HG02623 (cell line): ENCODE measurements around the gene CRADD.

Experiments used
- ATAC-seq: cut with Tn5 transposase; IDR thresholded peaks from one replicate; pipeline ENCODE4 v1.9.1; 2021; ENCODE audit warnings: moderate library complexity; ENCODE audit not compliant: unreplicated experiment

The CRADD gene

DNA sequence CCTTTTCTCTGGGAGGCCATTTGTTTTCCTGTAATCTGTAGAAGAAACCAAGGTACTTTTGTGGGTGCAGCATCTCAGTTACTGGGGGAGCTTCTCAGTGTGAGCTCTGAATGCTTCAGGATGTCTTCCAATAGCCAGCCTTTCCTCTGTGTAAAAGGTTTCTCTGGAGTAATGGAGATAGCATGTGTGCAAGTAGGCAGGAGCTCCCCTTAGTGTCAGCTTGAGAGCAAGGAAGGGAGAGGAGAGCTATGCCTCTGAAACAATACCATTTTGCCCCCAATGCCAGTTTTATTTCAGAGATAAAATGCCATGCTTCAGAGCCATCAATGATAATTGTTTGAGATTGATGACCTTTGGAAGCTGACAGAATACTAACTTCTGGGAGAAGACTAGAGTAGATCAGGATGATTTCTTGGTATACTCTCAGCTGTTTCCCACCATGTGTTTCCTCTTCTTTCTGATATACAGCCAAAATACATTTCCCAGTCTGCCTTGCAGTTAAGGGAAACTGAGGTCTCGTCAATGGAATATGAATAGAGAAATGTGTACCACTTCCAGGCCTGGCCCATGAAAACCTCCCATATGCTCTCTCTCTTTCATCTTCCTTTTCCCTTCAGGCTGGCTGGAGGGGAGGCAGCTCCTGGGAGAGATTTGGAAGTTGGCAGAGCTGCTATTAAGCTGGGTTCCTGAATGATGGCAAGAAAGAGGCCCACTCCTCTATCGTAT is 125.7 kb downstream of the CRADD start:
- ATAC-seq, result no peak

DNA sequence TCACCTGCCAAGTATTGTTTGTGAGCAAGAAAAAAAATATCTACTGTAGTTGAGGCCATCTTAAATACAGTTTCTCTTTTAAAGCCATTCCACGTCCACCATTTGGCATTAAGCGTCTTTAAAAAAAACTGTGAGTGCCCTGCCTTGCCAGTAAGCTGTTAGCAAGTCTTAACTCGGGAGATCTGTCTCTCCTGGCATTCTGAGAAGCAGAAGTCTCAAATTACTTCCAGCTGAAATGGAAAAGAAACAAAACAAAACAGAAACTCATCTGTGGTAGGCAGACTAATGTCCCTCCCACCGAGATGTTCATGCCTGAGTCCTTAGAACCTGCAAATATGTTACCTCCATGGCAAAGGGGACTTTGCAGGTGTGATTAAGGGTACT is 126.2 kb downstream of the CRADD start:
- no peak for ATAC-seq

DNA sequence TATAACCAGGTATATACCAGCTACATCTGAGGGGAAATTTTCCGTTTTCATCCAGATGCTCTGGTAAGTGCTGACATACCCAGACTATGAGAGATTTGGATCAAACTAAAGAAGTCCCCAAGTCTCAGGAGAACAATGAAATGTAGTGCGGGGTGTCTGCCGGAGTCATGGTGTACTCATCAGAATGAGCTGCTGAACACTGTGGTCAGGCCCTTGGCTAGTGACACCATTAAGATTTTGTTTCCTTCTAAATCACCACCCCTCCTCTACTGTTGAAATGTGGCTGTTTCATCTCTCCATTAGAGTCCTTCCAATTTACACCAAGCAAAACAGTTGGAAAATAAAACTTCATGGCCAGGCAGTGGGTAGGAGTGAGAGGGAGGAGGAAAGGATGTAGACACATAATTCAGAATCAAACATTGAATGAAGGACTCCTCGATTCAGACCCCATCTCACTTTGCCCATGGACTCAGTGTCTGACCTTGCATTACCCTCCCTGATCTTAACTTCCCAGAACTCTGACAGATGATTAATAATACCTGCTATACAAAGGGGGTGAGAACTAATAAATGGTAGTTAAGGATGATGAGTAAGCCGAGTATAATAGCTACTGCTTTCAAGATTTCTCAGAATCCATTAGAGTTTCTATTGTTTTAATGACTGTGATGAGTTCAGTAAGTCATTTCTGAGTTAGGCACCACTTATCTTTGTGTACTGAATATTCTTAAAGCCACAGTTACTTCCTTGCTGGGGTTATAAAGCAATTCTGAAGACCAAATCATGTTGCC is 127.4 kb downstream of the CRADD start:
- ATAC-seq, result no peak

DNA sequence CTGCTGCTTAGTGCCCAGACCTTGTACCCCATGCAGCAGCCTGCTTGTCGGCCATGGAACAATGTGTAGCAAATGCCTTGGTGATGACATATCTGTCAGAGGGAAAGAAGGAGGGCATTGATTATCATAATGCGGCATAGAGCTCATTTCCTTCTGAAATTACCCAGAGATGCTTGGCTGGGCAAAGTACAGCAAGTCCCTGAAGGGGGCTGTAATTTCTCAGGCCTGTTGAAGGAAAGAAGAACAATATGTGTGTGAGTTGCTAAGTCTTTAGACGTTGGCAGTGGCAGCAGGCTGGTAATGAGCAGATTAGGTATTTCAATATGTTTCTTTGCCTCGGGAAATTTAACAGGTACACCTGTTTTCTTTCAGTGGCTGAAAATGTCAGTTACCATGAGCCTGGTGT is 128.6 kb downstream of the CRADD start:
- no peak for ATAC-seq

GRCh38 chr12:93807354-93807753 is 130.2 kb downstream of the CRADD start:
- ATAC-seq, result no peak

GRCh38 chr12:93808169-93808899 is 131.2 kb downstream of the CRADD start:
- no peak for ATAC-seq

- no peak for ATAC-seq
These were observed 135.5 kb downstream of the CRADD start for GRCh38 chr12:93812626-93813025.

- ATAC-seq, result no peak
These were observed 136.0 kb downstream of the CRADD start for GRCh38 chr12:93813186-93813585.

- ATAC-seq, result no peak
These were observed 137.0 kb downstream of the CRADD start for GRCh38 chr12:93813972-93814821.

DNA sequence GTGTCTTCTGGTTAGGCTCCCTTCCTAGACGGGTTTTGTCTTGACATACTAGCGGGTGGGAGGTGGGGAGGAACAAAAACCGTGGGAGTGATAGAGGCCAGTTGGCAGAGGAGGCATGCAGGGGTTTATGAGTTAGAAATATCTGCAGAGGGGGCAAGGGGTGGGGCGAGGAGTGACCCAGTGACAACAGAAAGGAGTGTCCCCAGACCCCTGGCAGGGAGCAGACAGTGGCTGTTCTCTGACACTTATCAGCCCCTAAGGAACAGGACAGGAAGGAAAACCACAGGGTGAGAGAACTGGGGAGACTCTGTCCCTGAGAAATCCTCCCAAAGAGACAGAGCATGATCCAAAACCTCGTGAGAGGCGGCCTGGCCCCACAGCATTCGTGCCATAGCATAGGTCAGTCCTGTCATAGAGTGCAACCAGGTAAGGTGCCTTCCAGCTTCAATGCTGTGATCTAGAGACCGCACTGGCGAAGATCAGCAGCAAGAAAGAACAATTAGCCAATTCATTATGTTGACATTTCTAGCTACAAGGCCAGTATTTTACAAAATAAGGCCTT is 141.4 kb downstream of the CRADD start:
- ATAC-seq, result no peak

GRCh38 chr12:93819050-93819491 is 141.9 kb downstream of the CRADD start:
- ATAC-seq, result no peak

- no peak for ATAC-seq
These were observed 146.6 kb downstream of the CRADD start for GRCh38 chr12:93823616-93824391.

DNA sequence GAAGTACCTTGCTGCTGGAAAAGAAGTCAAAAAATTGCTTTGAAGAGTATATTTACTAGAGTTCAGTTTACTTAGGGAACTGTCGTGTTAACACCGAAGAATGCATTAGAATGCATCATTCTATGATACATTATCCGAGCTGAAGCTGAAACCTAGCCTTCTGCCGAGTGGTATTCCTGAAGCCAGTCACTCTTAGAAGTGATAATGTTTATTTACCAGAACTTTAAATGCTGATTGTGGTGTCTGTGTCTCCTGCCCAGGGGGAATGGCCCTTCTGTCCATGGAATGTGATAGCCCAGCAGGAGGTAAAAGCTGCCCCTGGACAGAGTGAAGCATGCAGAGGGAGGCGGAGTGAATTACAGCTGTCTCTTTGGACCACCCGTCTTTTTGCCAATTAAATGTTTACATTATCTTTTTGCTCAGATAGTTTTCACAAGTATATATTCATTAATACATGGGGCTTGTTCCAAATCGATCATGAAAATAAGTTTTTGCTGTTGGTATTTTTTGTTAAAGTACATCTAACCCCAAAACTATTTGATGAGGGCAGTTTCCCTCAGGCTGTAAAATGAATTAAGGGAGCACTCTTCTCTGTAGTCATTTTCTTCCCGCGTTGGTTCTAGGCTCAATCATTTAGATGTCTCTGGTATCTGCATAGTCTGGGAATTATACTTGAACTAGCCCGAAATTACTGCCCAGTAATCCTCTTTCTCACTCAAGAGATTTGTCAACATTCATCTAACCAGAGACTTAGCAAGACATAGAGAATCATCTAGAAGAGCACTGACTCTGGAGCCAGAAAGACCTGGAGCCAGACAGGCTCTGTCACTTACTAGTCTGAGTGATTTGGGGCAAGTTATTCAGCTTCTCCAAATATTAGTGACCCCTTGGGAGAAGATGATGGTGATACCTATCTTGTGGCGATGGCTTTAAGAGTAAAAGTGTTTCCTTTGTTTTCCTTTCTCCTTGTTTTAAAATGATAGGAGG is 147.6 kb downstream of the CRADD start:
- ATAC-seq, result no peak

DNA sequence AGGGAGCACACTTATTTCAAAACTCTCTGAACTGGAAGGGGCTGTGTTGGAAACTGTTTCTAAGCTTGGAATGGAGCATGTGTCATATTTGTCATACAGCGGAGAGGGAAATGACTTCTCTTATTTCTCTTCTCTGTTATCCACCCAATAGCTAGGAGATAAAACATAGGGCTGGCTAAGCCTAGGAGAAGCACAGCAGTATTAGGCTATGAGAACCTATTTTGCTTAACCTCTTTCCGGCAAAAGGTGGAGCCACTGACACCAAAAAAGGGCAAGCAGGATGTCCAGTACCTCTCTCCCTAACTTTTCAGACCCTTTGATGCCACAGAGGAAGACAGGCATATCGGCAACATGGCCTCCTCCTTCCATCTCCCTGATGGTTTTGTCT is 148.3 kb downstream of the CRADD start:
- no peak for ATAC-seq

DNA sequence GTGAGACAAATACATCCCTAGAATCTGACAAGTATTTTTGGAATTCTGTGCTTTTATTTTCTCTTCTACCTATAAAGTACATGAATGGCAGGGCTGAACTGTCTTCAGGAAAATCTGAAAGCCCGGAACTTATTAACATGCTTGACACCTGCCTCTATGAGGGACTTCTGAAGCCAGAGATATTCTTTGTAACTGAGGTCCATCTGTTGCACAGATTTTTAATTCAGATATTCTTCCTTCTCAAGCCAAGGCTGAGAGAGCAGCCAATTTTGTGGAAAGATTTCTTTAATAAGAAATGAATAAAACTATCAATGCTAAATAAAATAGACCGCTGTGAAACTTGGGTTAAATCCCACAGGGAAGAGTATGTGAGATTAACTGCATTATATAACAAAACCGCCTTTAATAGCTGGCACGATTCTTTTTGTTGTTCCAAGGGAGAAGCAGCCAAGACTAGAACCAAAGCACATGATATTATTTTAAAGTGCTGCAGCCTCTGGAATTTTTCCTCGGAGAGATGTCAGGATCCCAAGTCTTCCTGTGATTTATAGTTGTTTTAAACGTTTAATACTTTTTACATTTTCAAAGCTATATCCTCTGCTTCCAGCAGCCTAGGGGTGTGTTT is 148.9 kb downstream of the CRADD start:
- no peak for ATAC-seq

DNA sequence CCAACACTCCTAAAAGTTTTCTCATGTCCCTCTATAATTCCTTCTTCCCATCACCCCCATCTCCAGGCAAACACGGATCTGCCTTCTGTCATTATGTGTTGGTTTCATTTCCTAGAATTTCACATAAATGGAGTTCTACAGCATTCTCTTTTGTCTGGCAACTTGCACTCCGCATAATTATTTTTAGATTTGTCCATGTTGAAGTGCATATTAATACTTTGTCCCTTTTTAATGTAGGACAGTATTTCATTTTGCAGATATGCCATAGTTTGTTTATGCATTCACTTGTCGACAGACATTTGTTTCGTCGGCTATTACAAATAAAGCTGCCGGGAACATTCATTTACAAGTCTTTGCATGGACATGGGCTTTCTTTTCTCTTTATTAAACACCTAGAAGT is 150.0 kb downstream of the CRADD start:
- ATAC-seq, result no peak

GRCh38 chr12:93827669-93828068 is 150.5 kb downstream of the CRADD start:
- ATAC-seq, result no peak

DNA sequence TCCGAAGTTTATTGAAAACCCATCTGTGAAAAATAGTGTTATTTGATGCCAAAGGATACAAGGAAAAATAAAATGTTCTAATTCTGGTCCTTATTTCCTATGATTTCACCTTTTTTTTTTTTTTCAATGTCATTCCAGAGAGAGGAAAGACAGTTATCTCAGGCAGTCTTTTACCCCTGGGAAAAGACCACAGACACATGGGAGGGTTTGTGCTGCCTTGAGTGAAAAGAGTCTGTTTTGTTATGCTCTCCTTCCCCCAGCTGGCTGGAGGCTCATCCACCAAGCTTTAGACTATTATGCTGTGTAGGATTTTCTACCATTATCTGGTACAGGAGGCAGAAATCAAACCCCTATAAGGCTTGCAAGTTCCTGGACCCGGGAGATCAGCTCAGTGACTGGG is 151.8 kb downstream of the CRADD start:
- ATAC-seq, result no peak
